NCI-H460 (cell line): Measurements from ENCODE around the gene KISS1. TPM values are rescaled to one million over a fixed set of nuclear protein-coding genes. Genes with fewer than 3 reads are reported as not detected.

Source experiments
- DNase-seq: peaks from one replicate; pipeline ENCODE4 v3.0.0-alpha.2; 2016; ENCODE audit warnings: low read depth; ENCODE audit errors: extremely low read depth
- total RNA-seq: library from RNA; depleted of rRNA; stranded (reverse); fragments of >200 nt; shearing (Covaris generic); gene quantifications from 2 replicates; pipeline ENCODE4 v1.2.3, GENCODE V29; 2014

The KISS1 gene
- total RNA-seq, 1 experiment from 2014 or later = not detected

- peak; percentile 78 for DNase-seq
These were observed 33.7 kb downstream of the KISS1 start for GRCh38 chr1:204162494-204163074.

DNA sequence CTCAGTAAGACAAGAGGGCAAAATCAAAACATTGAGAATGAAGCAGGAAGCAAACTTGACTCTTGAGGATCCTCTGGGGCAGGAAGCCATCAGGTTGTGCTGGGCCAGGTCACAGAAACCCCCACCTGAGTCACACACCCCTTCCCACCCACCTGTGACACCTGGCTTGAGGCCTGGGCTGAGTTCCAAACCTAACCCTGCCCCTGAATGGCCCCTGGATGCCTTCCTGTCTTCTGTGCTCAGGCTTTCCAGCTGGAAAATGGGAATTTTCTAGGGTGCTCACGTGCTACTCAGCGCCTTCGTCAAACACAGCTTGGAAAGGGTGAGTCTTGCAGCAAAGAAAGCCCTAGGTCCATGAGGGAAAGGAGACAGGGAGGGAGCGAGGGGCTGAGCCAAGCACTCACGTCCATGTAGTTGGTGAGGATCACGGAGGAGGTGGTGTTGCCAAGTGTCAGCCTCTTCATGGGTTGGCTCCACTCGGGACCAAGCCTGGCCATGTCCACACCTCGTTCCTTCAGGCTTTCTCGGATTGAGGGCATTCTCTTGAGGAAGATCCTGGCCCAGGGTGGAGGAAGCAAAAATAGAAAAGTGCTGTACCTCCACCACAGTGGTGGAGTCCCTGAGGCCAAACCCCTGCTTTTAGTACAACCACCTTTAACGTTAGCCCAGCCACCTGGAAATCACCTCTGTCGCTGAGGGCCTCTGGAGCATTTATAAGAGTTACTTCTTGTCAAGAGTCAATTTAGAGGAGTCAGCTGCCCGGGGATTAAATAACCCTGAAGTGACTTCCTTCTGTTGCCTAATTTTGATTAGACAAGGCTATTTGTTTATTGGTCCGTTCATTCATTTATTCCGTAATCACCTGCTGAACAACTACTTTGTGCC is 34.4 kb downstream of the KISS1 start:
- DNase-seq = no peak

- no peak for DNase-seq
These were observed 38.3 kb downstream of the KISS1 start for GRCh38 chr1:204157962-204158361.

DNA sequence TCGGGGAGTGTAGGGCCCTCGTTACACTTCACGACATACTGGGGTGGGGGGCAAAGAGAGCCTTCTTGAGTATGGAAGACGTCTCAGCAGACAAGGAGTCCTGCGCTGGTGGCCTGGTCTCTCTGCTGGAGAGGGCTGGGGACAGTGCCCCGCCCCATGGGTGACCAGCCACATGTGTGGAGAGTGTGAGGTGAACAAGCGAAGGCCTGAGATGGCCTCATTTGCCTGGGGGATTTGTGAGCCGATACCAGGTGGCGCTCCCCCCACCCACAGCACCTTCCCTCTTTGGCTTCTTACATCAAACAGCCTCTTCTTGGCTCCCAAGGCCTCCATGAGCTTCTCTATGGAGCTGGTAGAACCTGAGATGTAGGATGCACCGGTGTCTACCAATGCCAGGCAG is 40.4 kb downstream of the KISS1 start:
- no peak for DNase-seq

DNA sequence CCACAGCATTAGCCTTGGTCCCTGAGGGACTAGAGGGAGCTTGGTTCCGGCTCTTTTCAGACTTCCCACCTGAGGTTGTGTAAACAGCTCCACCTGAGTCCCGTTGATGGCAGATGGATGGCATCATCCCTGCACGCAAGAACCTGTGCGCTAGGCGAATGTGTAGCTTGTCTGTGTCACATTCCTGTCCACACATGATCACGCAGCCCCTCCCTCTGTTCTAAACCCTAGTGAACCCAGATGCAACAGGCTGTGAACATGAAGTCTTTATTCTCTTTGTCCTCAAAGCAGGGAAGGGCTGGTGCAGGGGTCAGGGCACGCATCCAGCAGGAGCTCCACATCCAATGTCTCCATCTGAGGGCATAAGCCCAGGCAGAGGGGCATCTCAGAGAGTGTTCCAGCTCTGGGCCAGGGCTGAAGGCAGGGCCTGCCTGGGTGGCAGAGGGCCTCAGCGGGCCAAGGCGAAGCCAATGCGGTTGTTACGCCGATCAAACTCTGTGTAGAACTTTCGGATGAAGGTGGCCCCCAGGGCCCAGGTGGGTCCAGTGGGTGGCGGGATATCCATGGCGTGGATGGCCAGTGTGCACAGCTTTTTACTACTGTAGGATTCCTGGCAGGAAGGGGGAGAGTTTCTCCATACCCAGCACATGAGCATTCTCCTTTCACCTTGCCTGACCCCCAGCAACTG is 41.6 kb downstream of the KISS1 start:
- no peak for DNase-seq

DNA sequence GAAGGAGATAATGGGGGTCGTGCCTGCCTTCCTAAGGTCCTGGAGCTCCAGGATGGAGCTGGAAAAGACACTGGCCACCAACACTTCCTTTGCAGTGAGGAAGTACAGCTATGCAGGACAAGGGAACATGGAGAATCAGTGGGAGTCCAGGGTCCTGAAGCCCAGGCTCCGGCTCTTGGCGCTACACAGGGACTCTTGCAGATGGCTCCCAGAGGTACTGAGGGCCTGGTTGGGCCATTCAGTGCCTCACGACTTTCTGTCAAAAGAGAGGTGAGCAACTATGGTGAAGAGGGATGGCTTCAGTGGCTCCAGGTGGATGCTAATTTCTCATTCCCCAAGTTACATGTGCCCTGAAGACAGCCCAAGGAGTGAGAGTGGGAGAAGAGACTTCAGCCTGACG is 42.6 kb downstream of the KISS1 start:
- DNase-seq = no peak

GRCh38 chr1:204152310-204153044 is 43.8 kb downstream of the KISS1 start:
- no peak for DNase-seq

- DNase-seq = no peak
These were observed 44.6 kb downstream of the KISS1 start, which contains the start of gene ETNK2 for GRCh38 chr1:204151552-204152309. Gene ETNK2 (minus strand): TSS chr1:204152044. CDS start chr1:204151852, 192 bp downstream.

- DNase-seq = no peak
These were observed 45.4 kb downstream of the KISS1 start for GRCh38 chr1:204150702-204151551.

- DNase-seq = no peak
These were observed 46.4 kb downstream of the KISS1 start for GRCh38 chr1:204149635-204150565.

DNA sequence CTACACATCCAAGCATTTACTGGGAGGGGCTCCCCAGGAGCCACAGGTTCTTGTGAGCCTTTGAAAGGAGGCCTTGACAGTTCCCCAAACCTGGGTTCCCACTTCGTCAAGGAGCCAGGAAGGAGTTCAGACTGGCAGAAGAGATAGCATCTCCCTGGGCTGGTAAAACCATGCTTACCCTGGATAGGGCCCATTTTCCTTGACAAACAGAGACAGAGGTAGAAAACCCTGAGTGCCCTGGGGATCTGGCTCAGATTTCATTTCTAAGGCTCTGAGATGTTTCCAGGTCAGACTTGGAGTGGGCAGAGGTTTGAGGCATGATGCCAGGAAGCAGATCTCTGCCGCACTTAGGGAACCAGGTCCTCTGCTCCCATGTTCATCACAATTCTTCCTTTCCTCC is 47.2 kb downstream of the KISS1 start:
- no peak for DNase-seq

DNA sequence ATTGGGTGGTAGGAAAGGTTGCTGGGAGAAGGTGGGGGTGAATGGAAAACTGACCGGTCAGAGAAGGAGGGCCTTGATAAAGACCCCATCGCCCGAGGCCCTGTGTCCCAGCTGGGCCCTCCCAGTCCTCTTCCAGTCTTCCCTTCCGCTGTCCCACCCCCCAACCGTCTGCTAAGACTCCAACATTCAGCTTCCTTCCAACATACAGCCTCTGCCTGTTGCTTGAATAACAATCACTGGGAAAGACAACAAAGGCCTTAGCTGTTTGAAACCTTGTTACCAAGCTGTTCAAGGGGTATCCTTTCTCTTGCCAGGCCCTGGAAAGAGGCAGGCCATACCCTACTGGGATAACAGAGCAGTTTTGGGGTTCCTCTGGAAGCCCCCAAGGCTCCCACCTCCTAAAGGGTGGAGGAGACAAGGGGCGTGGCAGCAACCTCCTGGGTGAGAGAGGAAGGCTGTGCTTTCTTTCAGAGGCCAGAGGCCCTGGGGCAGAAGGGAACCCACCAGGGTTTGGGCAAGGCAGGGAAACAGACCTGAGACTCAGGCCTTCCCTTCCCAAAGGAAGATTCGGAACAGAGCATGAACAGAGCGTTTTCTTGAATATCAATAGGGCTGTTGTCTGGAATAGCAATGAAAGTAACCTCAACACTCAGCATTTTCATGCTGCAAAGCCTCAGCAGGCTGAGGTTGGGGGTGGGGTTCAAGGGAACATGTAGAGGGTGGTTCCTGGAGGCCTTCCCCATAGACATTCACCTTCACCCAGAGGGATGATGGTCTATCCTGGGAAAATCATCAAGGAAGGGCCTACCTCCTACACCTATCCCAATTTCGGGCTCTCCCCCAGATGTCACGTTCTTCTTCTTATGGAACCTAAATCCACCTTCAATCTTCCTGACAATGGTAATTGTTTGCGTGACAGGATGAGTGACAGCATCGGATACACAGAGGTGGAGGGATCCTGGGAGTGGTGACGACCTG is 48.6 kb downstream of the KISS1 start:
- no peak for DNase-seq

DNA sequence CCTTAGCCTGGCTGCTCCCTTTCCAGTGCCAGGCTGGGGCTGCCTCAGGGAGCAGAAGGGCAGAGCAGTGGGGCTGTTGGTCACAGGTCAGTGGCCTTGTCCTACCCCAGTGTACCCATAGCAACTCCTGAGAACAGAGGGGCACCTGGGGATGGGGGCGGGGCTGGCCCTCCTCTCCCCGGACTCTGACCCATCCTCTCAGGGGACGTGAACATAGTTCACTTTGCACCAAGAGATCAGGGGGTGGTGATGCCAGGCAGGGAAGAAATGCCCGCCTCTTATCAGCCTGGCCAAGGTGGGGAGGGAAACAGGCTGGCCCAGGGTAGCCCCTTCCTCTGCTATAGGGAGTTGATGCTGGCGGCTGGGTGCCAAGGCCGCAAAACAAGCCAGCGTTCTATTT is 49.3 kb downstream of the KISS1 start:
- no peak for DNase-seq

GRCh38 chr1:204146309-204146708 is 50.0 kb downstream of the KISS1 start:
- no peak for DNase-seq

- DNase-seq = no peak
These were observed 51.2 kb downstream of the KISS1 start for GRCh38 chr1:204145033-204145504.

GRCh38 chr1:204143276-204144041 is 52.8 kb downstream of the KISS1 start:
- no peak for DNase-seq
